ENCODE results near the gene ISM2.

Gene ISM2

GRCh38 chr14:77505031-77505430 is 6.4 kb upstream of the ISM2 start:
- no peak for DNase-seq

GRCh38 chr14:77503138-77503537 is 4.5 kb upstream of the ISM2 start:
- DNase-seq: no peak

- DNase-seq: no peak
Observed at GRCh38 chr14:77502109-77502782, 3.6 kb upstream of the ISM2 start.

GRCh38 chr14:77498984-77499527 is 440 bp upstream of the ISM2 start:
- no peak for DNase-seq

GRCh38 chr14:77495334-77495733 is 3.3 kb downstream of the ISM2 start:
- DNase-seq: no peak

- DNase-seq: no peak
Observed at GRCh38 chr14:77491056-77491455, 7.6 kb downstream of the ISM2 start.

GRCh38 chr14:77490347-77490986 is 8.1 kb downstream of the ISM2 start:
- DNase-seq: no peak

- DNase-seq: no peak
Observed at GRCh38 chr14:77489041-77489440, 9.6 kb downstream of the ISM2 start.

GRCh38 chr14:77488558-77488957 is 10.1 kb downstream of the ISM2 start:
- no peak for DNase-seq

- DNase-seq: no peak
Observed at GRCh38 chr14:77485901-77486678, 12.5 kb downstream of the ISM2 start.

GRCh38 chr14:77485256-77485655 is 13.4 kb downstream of the ISM2 start:
- no peak for DNase-seq

- DNase-seq: no peak
Observed at GRCh38 chr14:77482422-77482821, 16.2 kb downstream of the ISM2 start.

GRCh38 chr14:77478796-77479195 is 19.8 kb downstream of the ISM2 start:
- DNase-seq: no peak

GRCh38 chr14:77478029-77478428 is 20.6 kb downstream of the ISM2 start:
- DNase-seq: no peak

GRCh38 chr14:77475432-77476115 is 23.0 kb downstream of the ISM2 start:
- DNase-seq: no peak

GRCh38 chr14:77474479-77475177 is 24.0 kb downstream of the ISM2 start:
- DNase-seq: no peak

GRCh38 chr14:77473921-77474320 is 24.7 kb downstream of the ISM2 start:
- no peak for DNase-seq

GRCh38 chr14:77470224-77470870 is 28.3 kb downstream of the ISM2 start:
- DNase-seq: no peak

- DNase-seq: no peak
Observed at GRCh38 chr14:77469539-77469938, 29.1 kb downstream of the ISM2 start.

GRCh38 chr14:77469067-77469505 is 29.5 kb downstream of the ISM2 start:
- DNase-seq: no peak

GRCh38 chr14:77467801-77468200 is 30.8 kb downstream of the ISM2 start:
- DNase-seq: no peak

All from bone marrow (tissue), 2 donors.